ENCODE measurements around the gene LIN7C.

LIN7C gene

GRCh38 chr11:27477243-27477642 lies 29.3 kb downstream of the LIN7C start:
- TF ChIP-seq CTCF (IDR thresholded peaks at IDR 0.05), result no peak

- no peak for TF ChIP-seq CTCF (IDR thresholded peaks at IDR 0.05)
Measured at GRCh38 chr11:27475622-27476021, 30.9 kb downstream of the LIN7C start.

GRCh38 chr11:27473017-27473406 lies 33.6 kb downstream of the LIN7C start:
- no peak for TF ChIP-seq CTCF (IDR thresholded peaks at IDR 0.05)

- no peak for TF ChIP-seq CTCF (IDR thresholded peaks at IDR 0.05)
Measured at GRCh38 chr11:27472398-27473016, 34.1 kb downstream of the LIN7C start, which contains the start of gene LGR4. TSS of gene LGR4 (minus strand) at chr11:27472790. CDS start at chr11:27472302, 488 bp downstream.

- TF ChIP-seq CTCF (IDR thresholded peaks at IDR 0.05), result no peak
Measured at GRCh38 chr11:27471589-27472397, 34.8 kb downstream of the LIN7C start.

GRCh38 chr11:27470826-27471588 lies 35.6 kb downstream of the LIN7C start:
- no peak for TF ChIP-seq CTCF (IDR thresholded peaks at IDR 0.05)

GRCh38 chr11:27470166-27470565 lies 36.4 kb downstream of the LIN7C start:
- no peak for TF ChIP-seq CTCF (IDR thresholded peaks at IDR 0.05)

All from LNCAP (cell line).